Measurements from ENCODE around the gene SPDYA. TPM values are rescaled to one million over a fixed set of nuclear protein-coding genes. Genes with fewer than 3 reads are reported as not detected.

SPDYA gene
- total RNA-seq, 4 donors from 2014 or later, result 0.26 to 2.3 (median 1.0) TPM

GRCh38 chr2:28870146-28870891 lies 59.7 kb downstream of the SPDYA start, which contains the start of gene TRMT61B:
Gene TRMT61B, minus strand, starts transcription at chr2:28870309. Its CDS starts 32 bp downstream, at chr2:28870277.
- Histone ChIP-seq H3K27me3 (no peaks in the 10 kb centered on the region), H3K9me3 (no peaks in the 10 kb centered on the region), H3K36me3 (no peaks in the 10 kb centered on the region), H3K4me3 (peak within 1 kb of the TSS; percentile 94), H3K4me1 (peaks cover 39% of the 10 kb centered on the region), H3K27ac (peak within 1 kb of the TSS; percentile 85)
- peak; percentile 95 for DNase-seq (ENCODE audit: low spot score in 2 of 2)
- TF ChIP-seq CTCF (IDR thresholded peaks at IDR 0.05) (no peak), POLR2A (IDR thresholded peaks at IDR 0.05) (peak in 1 of 2 donors; percentile 65), POLR2AphosphoS5 (IDR thresholded peaks at IDR 0.05) (peak; percentile 55 to 96 (median 76)), EP300 (IDR thresholded peaks at IDR 0.05) (no peak)
- 2% methylated on average over 19 of the region's 57 CpGs for WGBS

GRCh38 chr2:28871620-28872019 lies 61.0 kb downstream of the SPDYA start:
- WGBS, result 86% methylated on average over 3 of the region's 3 CpGs
- Histone ChIP-seq H3K27ac (no peak overlapping the region), H3K27me3 (no peaks in the 10 kb centered on the region), H3K36me3 (no peaks in the 10 kb centered on the region), H3K4me3 (no peak overlapping the region), H3K4me1 (peaks cover 36% of the 10 kb centered on the region), H3K9me3 (no peaks in the 10 kb centered on the region)
- TF ChIP-seq CTCF (IDR thresholded peaks at IDR 0.05) (no peak), POLR2AphosphoS5 (IDR thresholded peaks at IDR 0.05) (no peak)
- no peak for DNase-seq (ENCODE audit: low spot score in 2 of 2)

GRCh38 chr2:28880193-28880592 lies 69.6 kb downstream of the SPDYA start:
- no peak overlapping the region for H3K27ac ChIP-seq
- no peak for DNase-seq (ENCODE audit: low spot score in 2 of 2)
- H3K4me3 ChIP-seq, result no peak overlapping the region
- H3K9me3 ChIP-seq, result no peaks in the 10 kb centered on the region
- H3K27me3 ChIP-seq, result no peaks in the 10 kb centered on the region
- WGBS, result 89% methylated on average over 1 of the region's 1 CpG
- no peaks in the 10 kb centered on the region for H3K4me1 ChIP-seq
- TF ChIP-seq CTCF (IDR thresholded peaks at IDR 0.05) (no peak), EP300 (IDR thresholded peaks at IDR 0.05) (no peak), POLR2AphosphoS5 (IDR thresholded peaks at IDR 0.05) (no peak)
- H3K36me3 ChIP-seq, result no peaks in the 10 kb centered on the region

GRCh38 chr2:28893488-28893887 lies 82.9 kb downstream of the SPDYA start:
- DNase-seq (ENCODE audit: low spot score in 2 of 2), result no peak
- H3K27me3 ChIP-seq, result no peaks in the 10 kb centered on the region
- peaks cover 39% of the 10 kb centered on the region for H3K4me1 ChIP-seq
- no peak for TF ChIP-seq POLR2A (IDR thresholded peaks at IDR 0.05)
- TF ChIP-seq POLR2AphosphoS5 (IDR thresholded peaks at IDR 0.05), result no peak
- WGBS, result 93% methylated on average over 21 of the region's 21 CpGs
- H3K4me3 ChIP-seq, result no peak overlapping the region
- H3K27ac ChIP-seq, result no peak overlapping the region
- no peaks in the 10 kb centered on the region for H3K9me3 ChIP-seq
- H3K36me3 ChIP-seq, result no peaks in the 10 kb centered on the region

GRCh38 chr2:28894470-28895188 lies 84.0 kb downstream of the SPDYA start, which contains the start of gene WDR43:
Gene WDR43, plus strand, starts transcription at chr2:28894667. Its CDS starts 32 bp downstream, at chr2:28894699.
- H3K4me1 ChIP-seq, result peaks cover 42% of the 10 kb centered on the region
- DNase-seq (ENCODE audit: low spot score in 2 of 2), result peak; percentile 98
- no peaks in the 10 kb centered on the region for H3K36me3 ChIP-seq
- H3K27me3 ChIP-seq, result no peaks in the 10 kb centered on the region
- H3K27ac ChIP-seq, result peak within 1 kb of the TSS; percentile 90
- peak within 1 kb of the TSS; percentile 84 for H3K4me3 ChIP-seq
- 0% methylated on average over 29 of the region's 79 CpGs for WGBS
- H3K9me3 ChIP-seq, result no peaks in the 10 kb centered on the region
- TF ChIP-seq CTCF (IDR thresholded peaks at IDR 0.05) (no peak), POLR2AphosphoS5 (IDR thresholded peaks at IDR 0.05) (peak; percentile 76 to 94 (median 88)), POLR2A (IDR thresholded peaks at IDR 0.05) (peak; percentile 53 to 57), EP300 (IDR thresholded peaks at IDR 0.05) (no peak)

Measured in suprapubic skin (tissue), 4 donors.